SK-N-MC (cell line): ENCODE data around the gene YIPF2.

Experiments
- EZH2 ChIP-seq: fragments of 200-600 bp; sonication (generic); IDR thresholded peaks from one replicate; pipeline ENCODE4 v1.6.1; 2017; ENCODE audit warnings: antibody characterized with exemption
- POLR2AphosphoS5 ChIP-seq: IDR thresholded peaks from 2 replicates; pipeline ENCODE4 v1.6.1; 2012; ENCODE audit warnings: mild to moderate bottlenecking, low read depth, low read length, borderline replicate concordance

- TF ChIP-seq POLR2AphosphoS5 (no peak), EZH2 (no peak)
These were observed 20.0 kb downstream of the YIPF2 start for GRCh38 chr19:10908380-10908960.
